ENCODE measurements around the gene RIMOC1.
A peak's percentile ranks its signal among the peaks of the same experiment; 100 is the strongest.
"Not testable (repeated sequence)": the region's sequence is repeated elsewhere in the genome, so short reads cannot be mapped to it uniquely, and the experiment has no call there.

Gene RIMOC1

GRCh38 chr5:41924872-41925554, 20.9 kb downstream of the RIMOC1 start, which contains the start of gene FBXO4:
Gene FBXO4, plus strand, starts transcription at chr5:41925281. Its CDS starts 29 bp downstream, at chr5:41925310.
- Histone ChIP-seq H3K4me3 (ENCODE audit: extremely low read depth, insufficient read depth, low read length, poor library complexity, severe bottlenecking) (peak within 1 kb of the TSS; percentile 28), H3K36me3 (ENCODE audit: control insufficient read depth, insufficient read depth, low read length) (peaks cover 15% of the 10 kb centered on the region), H3K4me1 (ENCODE audit: control insufficient read depth, insufficient read depth, low read length, poor library complexity, severe bottlenecking) (no peaks in the 10 kb centered on the region), H3K27ac (ENCODE audit: low read depth, low read length, severe bottlenecking) (no peak within 1 kb of the TSS), H3K9me3 (ENCODE audit: control insufficient read depth, low read length) (no peaks in the 10 kb centered on the region)
- 41 to 48% methylated on average over 39 to 40 of the region's 60 CpGs for WGBS, 2 experiments (ENCODE audit: insufficient coverage in 2 of 2)

- Histone ChIP-seq H3K4me3 (ENCODE audit: extremely low read depth, insufficient read depth, low read length, poor library complexity, severe bottlenecking) (peak overlapping the region; percentile 28), H3K36me3 (ENCODE audit: control insufficient read depth, insufficient read depth, low read length) (peaks cover 10% of the 10 kb centered on the region), H3K4me1 (ENCODE audit: control insufficient read depth, insufficient read depth, low read length, poor library complexity, severe bottlenecking) (no peaks in the 10 kb centered on the region), H3K27ac (ENCODE audit: low read depth, low read length, severe bottlenecking) (no peak overlapping the region), H3K9me3 (ENCODE audit: control insufficient read depth, low read length) (no peaks in the 10 kb centered on the region)
- WGBS, 2 experiments (ENCODE audit: insufficient coverage in 2 of 2) = 79 to 89% methylated on average over 13 to 18 of the region's 18 CpGs
Measured at GRCh38 chr5:41925555-41925951, 21.4 kb downstream of the RIMOC1 start.

- no peaks in the 10 kb centered on the region for H3K9me3 ChIP-seq (ENCODE audit: control insufficient read depth, low read length)
- H3K27ac ChIP-seq (ENCODE audit: low read depth, low read length, severe bottlenecking) = no peak overlapping the region
- 90 to 100% methylated on average over 1 to 3 of the region's 4 CpGs for WGBS, 2 experiments (ENCODE audit: insufficient coverage in 2 of 2)
- peaks cover 8% of the 10 kb centered on the region for H3K36me3 ChIP-seq (ENCODE audit: control insufficient read depth, insufficient read depth, low read length)
- H3K4me3 ChIP-seq (ENCODE audit: extremely low read depth, insufficient read depth, low read length, poor library complexity, severe bottlenecking) = no peak overlapping the region
- H3K4me1 ChIP-seq (ENCODE audit: control insufficient read depth, insufficient read depth, low read length, poor library complexity, severe bottlenecking) = no peaks in the 10 kb centered on the region
Measured at GRCh38 chr5:41927604-41928003, 23.5 kb downstream of the RIMOC1 start.

- no peaks in the 10 kb centered on the region for H3K9me3 ChIP-seq (ENCODE audit: control insufficient read depth, low read length)
- no peaks in the 10 kb centered on the region for H3K36me3 ChIP-seq (ENCODE audit: control insufficient read depth, insufficient read depth, low read length)
- no peaks in the 10 kb centered on the region for H3K4me1 ChIP-seq (ENCODE audit: control insufficient read depth, insufficient read depth, low read length, poor library complexity, severe bottlenecking)
- H3K27ac ChIP-seq (ENCODE audit: low read depth, low read length, severe bottlenecking) = no peak overlapping the region
- no peak overlapping the region for H3K4me3 ChIP-seq (ENCODE audit: extremely low read depth, insufficient read depth, low read length, poor library complexity, severe bottlenecking)
Measured at GRCh38 chr5:41929035-41929434, 24.9 kb downstream of the RIMOC1 start.

GRCh38 chr5:41932770-41933169, 28.6 kb downstream of the RIMOC1 start:
- H3K36me3 ChIP-seq (ENCODE audit: control insufficient read depth, insufficient read depth, low read length) = no peaks in the 10 kb centered on the region

GRCh38 chr5:41935544-41935943, 31.4 kb downstream of the RIMOC1 start:
- no peaks in the 10 kb centered on the region for H3K36me3 ChIP-seq (ENCODE audit: control insufficient read depth, insufficient read depth, low read length)
- H3K27ac ChIP-seq (ENCODE audit: low read depth, low read length, severe bottlenecking) = no peak overlapping the region
- no peaks in the 10 kb centered on the region for H3K9me3 ChIP-seq (ENCODE audit: control insufficient read depth, low read length)

More at GRCh38 chr5:41932770-41933169, 28.6 kb downstream of the RIMOC1 start:
- Histone ChIP-seq H3K9me3 (ENCODE audit: control insufficient read depth, low read length) (no peaks in the 10 kb centered on the region), H3K4me3 (ENCODE audit: extremely low read depth, insufficient read depth, low read length, poor library complexity, severe bottlenecking) (no peak overlapping the region), H3K27ac (ENCODE audit: low read depth, low read length, severe bottlenecking) (no peak overlapping the region), H3K4me1 (ENCODE audit: control insufficient read depth, insufficient read depth, low read length, poor library complexity, severe bottlenecking) (no peaks in the 10 kb centered on the region)
- WGBS, 2 experiments (ENCODE audit: insufficient coverage in 2 of 2) = no CpG with 5 or more reads among the region's 2 CpGs

GRCh38 chr5:41940641-41941040, 36.5 kb downstream of the RIMOC1 start:
- 100% methylated on average over 1 of the region's 1 CpG; no CpG with 5 or more reads in 1 of the 2 experiments for WGBS, 2 experiments (ENCODE audit: insufficient coverage in 2 of 2)
- H3K4me1 ChIP-seq (ENCODE audit: control insufficient read depth, insufficient read depth, low read length, poor library complexity, severe bottlenecking) = no peaks in the 10 kb centered on the region

More at GRCh38 chr5:41935544-41935943, 31.4 kb downstream of the RIMOC1 start:
- H3K4me3 ChIP-seq (ENCODE audit: extremely low read depth, insufficient read depth, low read length, poor library complexity, severe bottlenecking) = no peak overlapping the region
- no peaks in the 10 kb centered on the region for H3K4me1 ChIP-seq (ENCODE audit: control insufficient read depth, insufficient read depth, low read length, poor library complexity, severe bottlenecking)

GRCh38 chr5:41945332-41945955, 41.3 kb downstream of the RIMOC1 start:
- 73 to 80% methylated on average over 1 to 4 of the region's 7 CpGs for WGBS, 2 experiments (ENCODE audit: insufficient coverage in 2 of 2)

More at GRCh38 chr5:41940641-41941040, 36.5 kb downstream of the RIMOC1 start:
- Histone ChIP-seq H3K9me3 (ENCODE audit: control insufficient read depth, low read length) (no peaks in the 10 kb centered on the region), H3K4me3 (ENCODE audit: extremely low read depth, insufficient read depth, low read length, poor library complexity, severe bottlenecking) (no peak overlapping the region), H3K27ac (ENCODE audit: low read depth, low read length, severe bottlenecking) (no peak overlapping the region), H3K36me3 (ENCODE audit: control insufficient read depth, insufficient read depth, low read length) (no peaks in the 10 kb centered on the region)

GRCh38 chr5:41951224-41951623, 47.1 kb downstream of the RIMOC1 start:
- WGBS, 2 experiments (ENCODE audit: insufficient coverage in 2 of 2) = 81 to 92% methylated on average over 2 to 3 of the region's 3 CpGs
- Histone ChIP-seq H3K4me3 (ENCODE audit: extremely low read depth, insufficient read depth, low read length, poor library complexity, severe bottlenecking) (no peak overlapping the region), H3K9me3 (ENCODE audit: control insufficient read depth, low read length) (no peaks in the 10 kb centered on the region), H3K4me1 (ENCODE audit: control insufficient read depth, insufficient read depth, low read length, poor library complexity, severe bottlenecking) (no peaks in the 10 kb centered on the region), H3K36me3 (ENCODE audit: control insufficient read depth, insufficient read depth, low read length) (no peaks in the 10 kb centered on the region), H3K27ac (ENCODE audit: low read depth, low read length, severe bottlenecking) (no peak overlapping the region)

More at GRCh38 chr5:41945332-41945955, 41.3 kb downstream of the RIMOC1 start:
- not testable (repeated sequence) for H3K27ac ChIP-seq (ENCODE audit: low read depth, low read length, severe bottlenecking); H3K9me3 ChIP-seq (ENCODE audit: control insufficient read depth, low read length); H3K4me3 ChIP-seq (ENCODE audit: extremely low read depth, insufficient read depth, low read length, poor library complexity, severe bottlenecking); H3K4me1 ChIP-seq (ENCODE audit: control insufficient read depth, insufficient read depth, low read length, poor library complexity, severe bottlenecking); H3K36me3 ChIP-seq (ENCODE audit: control insufficient read depth, insufficient read depth, low read length)
